HG03469 (cell line): Measurements from ENCODE around the gene CLNK.

Experiments used
- ATAC-seq: cut with Tn5 transposase; IDR thresholded peaks from one replicate; pipeline ENCODE4 v1.9.1; 2021; ENCODE audit warnings: mild to moderate bottlenecking, moderate library complexity, moderate number of reproducible peaks; ENCODE audit not compliant: unreplicated experiment

The CLNK gene

GRCh38 chr4:10664408-10664807 is 20.2 kb downstream of the CLNK start:
- no peak for ATAC-seq

GRCh38 chr4:10662937-10663336 is 21.6 kb downstream of the CLNK start:
- ATAC-seq: no peak

DNA sequence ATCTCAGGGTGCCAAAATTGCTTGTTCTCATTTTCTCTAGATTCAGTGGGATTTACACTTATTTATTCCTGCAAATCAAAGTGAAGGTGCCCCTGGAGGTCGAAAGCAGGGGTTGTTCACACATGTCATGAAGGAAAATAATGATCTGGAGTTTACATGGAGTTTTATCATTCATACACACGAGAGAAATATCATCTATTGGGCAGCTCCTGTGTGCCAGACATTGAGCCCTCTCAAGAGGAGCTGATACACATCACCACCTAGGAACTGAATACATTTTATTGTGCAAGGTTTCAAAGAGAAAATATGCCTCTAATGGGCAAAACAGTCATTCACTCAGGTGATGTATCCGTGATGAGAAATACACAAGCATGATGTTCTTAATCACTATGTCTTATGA is 23.5 kb downstream of the CLNK start:
- no peak for ATAC-seq

DNA sequence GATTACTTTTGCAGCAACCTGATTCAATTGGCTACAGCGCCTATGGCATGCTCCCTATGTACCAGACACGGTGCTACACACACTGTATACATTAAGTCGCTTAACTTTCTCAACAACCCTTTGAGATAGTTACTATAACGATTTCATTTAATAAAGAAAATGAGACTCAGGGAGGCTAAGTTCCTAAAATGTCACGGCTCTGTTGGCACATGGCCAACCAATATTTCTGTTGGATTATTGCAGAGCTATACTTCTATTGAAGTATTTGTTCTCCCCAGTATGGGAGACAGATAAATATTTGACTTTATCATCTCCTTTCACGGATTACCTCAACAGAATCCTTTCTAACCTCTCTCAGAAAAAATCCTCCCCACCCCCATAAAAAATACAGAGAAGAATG is 25.3 kb downstream of the CLNK start:
- no peak for ATAC-seq

DNA sequence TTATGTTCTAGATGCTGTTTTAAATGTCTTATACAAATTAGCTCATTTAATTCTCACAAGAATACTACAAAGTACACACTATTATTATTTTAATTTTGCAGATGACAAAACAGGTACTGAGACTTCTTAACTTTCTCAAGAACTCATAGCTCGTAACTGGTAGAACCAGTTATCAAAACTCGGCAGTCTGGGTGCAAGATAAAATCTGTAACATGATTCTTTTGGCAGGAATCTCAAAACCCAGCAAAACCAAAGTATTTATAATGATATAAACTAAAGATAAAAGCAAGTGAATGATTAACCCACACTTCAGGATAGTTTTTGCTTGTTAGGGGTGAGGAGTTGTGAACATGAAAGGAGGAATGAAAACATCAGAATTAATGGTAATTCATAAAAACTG is 27.6 kb downstream of the CLNK start:
- no peak for ATAC-seq

DNA sequence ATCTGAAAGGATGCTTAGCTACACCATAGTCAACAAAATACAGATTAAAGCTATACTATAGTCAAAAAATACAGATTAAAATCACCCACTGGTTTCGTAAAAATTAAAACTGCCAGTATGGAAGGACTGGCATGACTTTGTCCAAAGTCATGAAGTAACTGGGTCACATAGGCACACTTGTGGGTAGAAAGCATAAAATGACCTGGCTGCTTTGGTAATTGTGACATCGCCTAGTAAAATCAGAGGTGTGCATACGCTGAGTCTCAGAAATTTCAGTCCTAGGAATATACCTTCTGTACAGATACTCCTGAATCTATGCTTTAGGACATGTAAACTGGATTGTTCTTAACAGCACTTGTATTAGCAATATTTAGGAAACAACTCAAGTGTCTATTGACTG is 28.1 kb downstream of the CLNK start:
- ATAC-seq: no peak

DNA sequence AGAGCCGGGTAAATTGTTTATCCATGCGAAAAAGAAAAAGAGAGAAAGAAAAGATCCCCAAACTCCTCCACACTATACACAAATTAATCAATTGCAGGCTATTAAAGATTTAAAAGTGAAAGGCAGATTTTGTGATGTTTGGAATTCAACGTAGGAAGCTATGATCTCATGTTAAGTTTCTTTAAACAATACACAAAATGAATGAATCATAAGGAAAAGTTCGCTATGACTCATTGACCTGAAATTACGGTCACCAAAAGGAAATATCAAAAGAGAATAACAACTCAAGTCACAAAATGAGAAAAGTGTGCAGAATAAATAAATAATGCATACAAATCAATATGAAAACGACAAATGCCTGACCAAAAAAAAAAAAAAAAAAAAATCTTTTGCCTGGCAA is 28.6 kb downstream of the CLNK start:
- no peak for ATAC-seq

DNA sequence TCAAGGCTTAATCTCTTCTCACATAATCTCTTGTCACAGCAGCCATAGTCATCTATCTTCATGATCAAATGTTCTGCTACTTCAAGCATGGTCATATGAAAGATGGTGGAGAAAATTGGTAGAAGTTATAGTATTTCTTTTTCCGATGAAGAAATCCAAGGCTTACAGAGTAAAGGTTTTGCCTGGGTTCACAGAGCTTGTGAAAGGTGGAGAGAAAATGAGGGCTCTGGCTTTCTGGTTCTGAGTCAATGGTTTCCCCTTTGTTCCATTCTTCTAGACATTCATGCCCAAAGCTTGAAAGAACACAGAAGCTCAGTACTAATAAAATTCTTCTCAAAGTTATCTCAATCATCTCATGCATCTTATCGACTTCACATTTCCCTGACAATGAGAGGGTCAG is 36.1 kb downstream of the CLNK start:
- no peak for ATAC-seq

DNA sequence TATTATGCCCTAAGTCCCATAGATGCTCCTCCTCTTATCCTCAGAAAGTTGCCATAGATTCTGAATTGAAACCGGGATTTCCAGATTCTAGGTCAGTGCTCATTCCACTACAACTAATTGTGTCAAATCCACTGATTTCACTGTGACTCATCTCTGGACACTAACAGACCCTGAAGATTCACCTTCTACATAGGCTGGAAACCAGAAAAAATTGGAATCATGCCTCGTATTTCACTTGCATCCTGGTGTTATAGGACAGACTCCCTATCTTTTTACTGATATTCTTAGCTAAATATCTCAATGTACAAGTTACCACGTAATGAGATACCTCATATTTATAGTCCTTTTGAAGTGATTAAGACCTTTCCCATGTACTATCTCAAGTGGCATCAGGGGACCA is 36.7 kb downstream of the CLNK start:
- ATAC-seq: no peak

- ATAC-seq: no peak
Measured at GRCh38 chr4:10643600-10644425, 40.8 kb downstream of the CLNK start.

- ATAC-seq: peak; percentile 33
Measured at GRCh38 chr4:10640561-10641201, 43.9 kb downstream of the CLNK start.

GRCh38 chr4:10639664-10640063 is 44.9 kb downstream of the CLNK start:
- ATAC-seq: no peak

- ATAC-seq: no peak
Measured at GRCh38 chr4:10639100-10639499, 45.5 kb downstream of the CLNK start.

DNA sequence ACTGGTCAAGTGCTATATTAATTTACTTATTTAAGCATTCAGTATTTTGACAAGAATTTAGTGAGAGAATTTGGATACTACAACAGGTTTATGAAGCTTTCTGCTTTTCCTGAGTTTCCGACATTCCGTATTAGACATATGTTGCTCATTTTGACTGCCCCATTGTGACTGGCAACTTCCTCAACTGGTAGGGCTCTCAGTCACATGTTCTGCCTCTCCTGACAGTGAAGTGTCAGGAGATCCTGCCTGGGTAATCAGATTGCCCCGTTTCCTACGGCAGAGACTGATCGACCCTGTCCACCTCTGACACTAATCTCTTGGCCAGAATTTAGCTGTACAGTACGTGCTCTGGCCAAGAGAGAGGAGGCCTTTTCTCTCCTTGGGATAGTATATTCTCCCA is 49.5 kb downstream of the CLNK start:
- no peak for ATAC-seq

DNA sequence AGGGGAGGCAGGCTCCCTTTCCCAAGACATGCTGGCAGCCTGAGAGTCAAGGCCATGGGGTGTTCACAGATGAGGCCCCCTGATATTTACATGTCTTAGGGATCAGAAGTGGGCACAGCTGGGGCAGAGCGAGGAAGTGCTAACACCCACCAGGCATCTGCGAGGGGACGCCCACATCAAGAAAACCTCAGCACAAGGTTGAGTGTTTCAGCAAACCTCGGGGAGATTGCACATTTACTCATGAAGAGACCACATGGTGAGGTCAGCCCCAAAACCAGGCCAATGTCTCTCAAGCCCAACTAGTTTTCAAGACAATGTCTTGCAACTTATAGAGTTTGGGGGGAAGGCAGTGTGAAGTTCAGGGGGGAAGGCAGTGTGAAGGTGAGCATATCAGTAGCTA is 55.2 kb downstream of the CLNK start:
- ATAC-seq: no peak

DNA sequence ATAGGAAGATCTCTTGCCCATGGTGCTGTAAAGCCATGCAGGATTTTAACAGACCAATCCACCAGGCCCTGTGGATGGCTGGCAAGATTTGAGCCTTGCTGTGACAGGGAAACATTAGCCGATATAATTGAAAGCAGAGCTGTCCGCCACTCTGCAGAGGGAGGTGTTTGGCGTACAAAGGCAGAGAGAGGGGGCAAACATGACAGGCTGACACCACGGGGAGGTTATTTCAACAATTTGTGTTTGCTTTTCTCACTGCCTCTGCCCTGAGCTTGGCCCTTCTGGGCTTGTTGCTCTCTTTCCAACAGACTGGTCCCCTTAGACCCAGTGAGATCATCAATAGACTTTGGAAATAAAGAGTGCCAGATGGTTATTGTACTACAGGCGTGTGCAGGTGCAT is 59.4 kb downstream of the CLNK start:
- no peak for ATAC-seq

- ATAC-seq: no peak
Measured at GRCh38 chr4:10623862-10624261, 60.7 kb downstream of the CLNK start.

GRCh38 chr4:10623241-10623640 is 61.3 kb downstream of the CLNK start:
- no peak for ATAC-seq

- ATAC-seq: no peak
Measured at GRCh38 chr4:10622728-10623127, 61.8 kb downstream of the CLNK start.

DNA sequence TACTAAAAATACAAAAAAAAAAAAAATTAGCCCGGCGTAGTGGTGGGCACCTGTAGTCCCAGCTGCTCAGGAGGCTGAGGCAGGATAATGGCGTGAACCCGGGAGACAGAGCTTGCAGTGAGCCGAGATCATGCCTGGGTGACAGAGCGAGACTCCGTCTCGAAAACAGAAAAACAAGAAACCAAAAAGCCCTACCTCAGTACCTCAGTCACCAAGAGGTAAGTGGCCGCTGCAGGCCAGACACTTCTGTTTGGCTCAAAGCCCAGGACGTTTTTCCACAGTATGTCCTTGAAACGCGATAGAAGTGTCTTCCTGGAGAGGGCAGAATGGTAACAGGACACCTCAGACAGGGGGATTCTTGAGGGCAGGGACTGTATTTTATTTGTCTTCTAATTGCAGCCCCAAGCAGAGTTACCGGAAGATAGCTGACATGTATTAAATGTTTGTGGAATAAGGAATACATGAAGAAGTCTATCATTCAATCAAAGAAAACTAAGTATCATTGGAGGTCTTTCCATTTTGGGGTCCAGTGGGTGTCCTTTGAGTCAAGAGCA is 63.6 kb downstream of the CLNK start:
- ATAC-seq: no peak

DNA sequence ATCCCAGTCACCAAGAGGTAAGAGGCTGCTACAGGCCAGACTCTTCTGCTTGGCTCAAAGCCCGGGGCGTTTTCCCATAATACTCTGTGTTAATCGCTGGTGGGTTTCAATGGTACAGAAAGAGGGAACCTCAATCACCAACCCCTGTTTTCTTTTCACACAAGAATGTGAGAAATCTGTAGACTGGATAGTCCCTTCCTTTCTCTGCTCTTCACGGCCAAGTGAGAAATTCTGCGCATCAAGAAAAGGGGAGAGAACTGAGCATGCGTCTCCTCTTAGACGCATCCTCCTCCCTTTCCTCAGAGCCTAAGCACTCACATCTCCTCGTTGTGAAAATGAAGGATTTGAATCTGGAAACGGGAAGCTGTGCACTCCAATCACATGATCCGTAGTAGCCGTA is 64.7 kb downstream of the CLNK start:
- no peak for ATAC-seq

GRCh38 chr4:10619220-10619619 is 65.3 kb downstream of the CLNK start:
- no peak for ATAC-seq
